Head of caudate nucleus (tissue), 42 donors: ENCODE results near the gene UQCC5.

Experiments
- DNase-seq, 42 donors: peaks; one replicate each; pipeline versions ENCODE4 v3.0.0 to v3.0.0-alpha.2; 2020 to 2021; ENCODE audit warnings: mixed read lengths in 7 of 42
- intact Hi-C: fragments of 100-400 bp; cut with DNase I; formaldehyde crosslinking; loops from one replicate; pipeline ENCODE4 v1.15.0; 2022

The UQCC5 gene

DNA sequence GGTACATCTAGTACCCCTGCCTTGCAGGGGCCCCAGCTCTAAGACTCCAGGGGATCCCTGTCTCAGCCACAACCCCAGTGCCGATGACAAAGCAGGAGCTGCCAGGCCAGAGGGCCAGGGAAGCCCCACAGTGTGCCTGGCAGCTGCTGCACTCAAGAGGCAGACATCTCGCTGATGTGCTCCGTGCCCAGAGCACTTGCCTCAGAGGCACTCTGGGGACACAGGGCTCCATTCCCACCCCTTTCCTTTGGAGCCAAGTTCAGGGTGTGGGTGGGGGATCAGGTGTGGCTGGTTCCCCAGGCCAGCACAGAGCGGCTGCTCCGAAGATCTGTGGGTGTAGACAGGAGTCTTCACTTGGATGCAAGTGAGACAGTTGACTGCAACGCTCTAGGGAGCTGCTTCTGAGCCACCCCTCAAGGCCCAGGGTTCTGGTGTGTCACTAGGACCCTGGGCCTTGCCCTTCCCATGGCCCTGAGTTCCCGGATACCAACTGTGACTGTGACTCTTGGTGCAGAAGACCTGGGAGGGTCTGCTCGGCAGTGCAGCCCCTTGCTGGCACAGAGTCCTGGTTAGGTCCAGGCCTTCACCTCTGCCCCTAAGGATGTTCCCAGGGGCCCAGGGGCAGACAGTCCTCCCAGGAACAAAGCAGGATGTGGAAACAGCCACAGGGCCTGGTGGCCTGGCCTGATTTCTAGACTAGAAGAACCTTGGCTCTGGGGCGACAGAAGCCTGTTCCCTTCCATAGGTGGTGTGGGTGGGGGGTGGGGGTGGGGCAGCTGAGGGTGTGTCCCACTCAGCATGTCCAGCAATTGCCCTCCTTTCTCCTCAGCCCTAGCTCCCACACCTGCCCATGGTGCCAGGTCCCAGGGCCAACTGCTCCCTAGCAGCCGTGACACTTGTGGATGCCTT, 5.2 kb upstream of the UQCC5 start:
- intact Hi-C loops = no loop called here
- peak in 19 of 42 donors; percentile 5 to 57 (median 28) for DNase-seq

DNA sequence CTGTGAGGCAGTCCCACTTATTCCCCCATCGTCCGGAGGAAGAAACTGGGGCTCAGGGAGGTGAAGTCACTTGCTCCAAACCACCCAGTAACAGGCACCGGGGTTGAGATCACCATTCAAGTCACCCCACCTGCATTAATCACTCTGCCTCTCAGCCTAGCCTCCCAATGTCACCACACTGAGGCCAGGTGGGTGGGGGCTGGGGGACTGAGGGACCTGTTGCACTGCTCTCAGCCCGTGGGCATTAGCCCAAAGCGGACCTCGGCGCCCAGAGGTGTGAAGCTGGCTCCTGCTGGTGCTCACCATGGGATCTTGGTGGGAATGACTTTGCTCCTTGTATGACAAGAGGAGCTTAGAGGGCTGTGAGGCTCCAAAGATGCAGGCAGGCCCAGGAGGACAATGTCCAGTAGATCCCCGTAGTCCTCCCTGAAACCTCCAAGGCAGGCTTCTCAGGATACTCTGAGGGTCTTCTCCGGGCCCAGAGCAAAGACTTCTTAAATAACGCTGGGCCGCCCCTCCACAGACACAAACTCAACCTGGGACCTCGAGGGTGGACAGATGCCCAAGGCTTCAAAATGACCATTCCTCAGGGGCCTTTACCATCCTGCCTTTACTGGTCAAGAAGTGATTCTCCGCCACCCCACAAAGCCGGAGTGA, 4.4 kb upstream of the UQCC5 start:
- intact Hi-C loops = no loop called here
- peak in 11 of 42 donors; percentile 3 to 36 (median 13) for DNase-seq

DNA sequence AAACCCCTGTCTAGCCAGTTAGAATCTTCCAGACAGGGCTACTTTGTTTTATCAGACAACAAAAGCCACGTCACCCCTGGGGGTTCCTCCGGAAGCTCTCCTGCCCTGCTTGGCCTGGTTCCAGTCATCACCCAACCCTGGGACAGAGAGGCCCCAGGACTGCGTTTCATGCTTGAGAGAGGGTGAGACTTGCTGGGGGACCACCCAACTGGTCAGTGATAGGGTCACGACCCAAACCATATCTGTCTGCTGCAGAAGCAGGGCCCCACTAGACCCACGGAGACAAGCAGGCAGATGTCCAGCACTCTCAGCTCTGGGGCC, 3.9 kb upstream of the UQCC5 start:
- intact Hi-C loops = no loop called here
- peak in 7 of 42 donors; percentile 4 to 33 (median 19) for DNase-seq

DNA sequence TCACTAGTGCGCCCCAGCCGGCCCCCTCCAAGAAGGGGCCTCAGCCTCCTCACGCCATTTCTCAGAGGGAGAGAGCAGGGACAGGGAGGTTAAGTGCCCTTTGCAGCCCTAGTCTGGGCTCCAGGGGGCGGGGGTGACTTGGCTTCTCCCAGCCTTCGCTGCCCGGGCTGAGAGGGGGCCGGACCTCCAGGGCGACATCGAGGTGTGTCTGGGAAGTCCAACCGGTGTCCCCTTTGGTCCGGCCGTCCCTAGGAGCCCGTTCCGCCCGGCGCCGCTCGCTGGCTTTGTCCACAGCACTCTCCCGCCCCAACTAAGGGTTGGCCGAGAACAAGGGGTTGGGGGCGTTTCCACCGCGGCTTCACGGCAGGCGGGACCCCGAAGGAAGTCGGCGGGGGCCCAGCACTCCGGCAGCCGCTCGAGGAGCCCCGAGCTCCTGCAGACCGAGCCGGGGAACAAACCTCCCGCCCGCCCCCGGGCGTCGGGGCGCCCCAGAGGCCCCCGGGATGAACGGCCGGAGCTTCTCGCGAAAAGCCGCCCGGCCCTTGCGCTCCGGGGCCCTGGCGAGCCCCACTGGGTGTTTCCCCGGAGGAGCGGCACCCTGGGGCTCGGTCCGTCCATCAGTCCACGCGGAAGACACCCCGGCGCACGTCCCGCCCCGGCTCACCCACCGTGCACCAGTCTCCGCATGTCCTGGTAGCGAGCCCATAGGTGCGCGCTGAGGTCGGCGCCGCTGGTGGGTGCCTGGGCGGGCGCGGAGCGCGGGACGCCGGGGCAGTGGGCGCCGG, 3.4 kb upstream of the UQCC5 start:
- intact Hi-C loops = no loop called here

DNA sequence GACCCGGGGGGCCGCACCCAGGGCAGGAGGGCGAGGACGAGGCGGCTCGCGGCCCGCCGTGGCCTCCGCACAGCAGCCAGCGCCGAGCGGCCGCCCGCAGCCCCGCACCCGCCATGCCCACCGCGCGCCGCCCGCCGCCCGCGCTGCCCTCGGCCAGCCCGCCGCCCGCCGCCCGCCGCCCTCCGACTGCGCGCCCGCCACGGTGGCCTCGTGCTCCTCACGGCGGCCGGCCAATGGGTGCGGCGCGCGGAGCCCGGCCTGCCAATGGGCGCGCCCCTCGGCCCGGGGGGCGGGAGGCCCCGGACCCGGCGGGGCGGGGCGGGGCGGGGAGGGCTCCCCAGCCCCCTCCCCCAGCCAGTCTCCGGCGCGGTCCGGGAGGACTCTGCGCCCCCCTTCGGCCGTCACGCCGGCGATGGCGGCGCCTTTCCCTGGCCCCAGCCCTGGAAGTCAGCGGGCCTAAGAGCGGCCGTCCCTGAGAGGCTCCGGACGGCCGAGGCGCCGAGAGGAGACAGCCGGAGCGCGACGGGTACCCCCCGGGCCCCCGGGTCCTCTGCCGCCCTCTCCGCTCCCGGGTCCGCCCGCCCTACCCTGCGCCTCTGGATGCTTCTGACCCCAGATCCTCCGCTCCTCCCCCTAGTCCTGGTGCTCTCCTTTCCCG, 2.7 kb upstream of the UQCC5 start, which contains the start of gene NT5DC2:
NT5DC2 (minus strand) TSS at position 235 of the 658 bp plus-strand sequence; CDS start at position 115, 120 bp downstream.
- DNase-seq = peak in 40 of 42 donors; percentile 19 to 87 (median 66)
- intact Hi-C loops = no loop called here

More for the DNA sequence above, 3.4 kb upstream of the UQCC5 start:
- DNase-seq = peak in 10 of 42 donors; percentile 12 to 45 (median 24)

DNA sequence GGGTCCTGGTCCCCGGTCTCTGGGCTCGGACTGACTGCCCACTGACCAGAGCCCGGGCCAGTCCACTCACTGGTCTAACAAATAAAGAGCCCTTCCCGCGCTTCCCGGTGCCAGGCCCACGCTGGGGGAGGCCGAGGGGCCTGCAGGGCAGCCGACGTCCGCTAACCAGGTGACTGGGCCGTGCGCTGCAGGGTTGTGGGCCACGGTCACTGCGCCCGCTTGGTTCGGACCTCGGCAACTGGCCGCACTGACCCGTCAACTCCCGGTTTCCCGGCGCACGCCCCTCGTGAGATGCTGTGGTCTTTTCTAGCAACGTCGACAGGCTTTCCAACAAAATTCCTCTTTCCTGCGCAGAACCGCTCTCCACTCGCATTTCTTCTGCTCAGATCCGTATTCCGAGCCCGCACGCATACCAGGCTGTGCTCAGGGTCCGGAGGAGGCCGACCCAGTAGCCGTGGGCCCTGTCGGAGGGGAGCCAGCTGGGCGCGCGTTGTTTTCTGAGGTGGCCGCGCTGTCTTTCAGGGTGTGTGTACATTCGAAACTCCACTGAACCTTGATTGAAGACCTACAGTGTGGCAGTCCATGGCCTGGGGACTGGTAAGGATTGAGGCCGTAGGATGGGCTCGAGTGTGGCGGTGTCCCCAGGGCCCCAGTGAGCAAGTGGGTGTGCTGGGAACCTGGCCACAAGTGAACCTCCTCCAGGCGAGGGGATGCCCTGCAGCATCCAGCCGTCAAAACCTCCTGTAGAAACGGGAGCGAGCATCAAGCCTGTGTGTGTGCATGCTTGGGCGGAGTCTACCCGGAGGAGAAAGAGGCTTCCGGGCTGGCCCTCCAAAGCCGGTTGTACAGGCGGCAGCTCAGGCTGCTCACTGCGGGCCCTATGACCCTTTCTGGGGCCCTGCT, 1.9 kb upstream of the UQCC5 start:
- peak in 18 of 42 donors; percentile 7 to 52 (median 30) for DNase-seq
- intact Hi-C loops = loop anchor here (5.0 kb wide), 2 partner anchors 63 to 77 kb away; partner anchors contain the start of gene NISCH

DNA sequence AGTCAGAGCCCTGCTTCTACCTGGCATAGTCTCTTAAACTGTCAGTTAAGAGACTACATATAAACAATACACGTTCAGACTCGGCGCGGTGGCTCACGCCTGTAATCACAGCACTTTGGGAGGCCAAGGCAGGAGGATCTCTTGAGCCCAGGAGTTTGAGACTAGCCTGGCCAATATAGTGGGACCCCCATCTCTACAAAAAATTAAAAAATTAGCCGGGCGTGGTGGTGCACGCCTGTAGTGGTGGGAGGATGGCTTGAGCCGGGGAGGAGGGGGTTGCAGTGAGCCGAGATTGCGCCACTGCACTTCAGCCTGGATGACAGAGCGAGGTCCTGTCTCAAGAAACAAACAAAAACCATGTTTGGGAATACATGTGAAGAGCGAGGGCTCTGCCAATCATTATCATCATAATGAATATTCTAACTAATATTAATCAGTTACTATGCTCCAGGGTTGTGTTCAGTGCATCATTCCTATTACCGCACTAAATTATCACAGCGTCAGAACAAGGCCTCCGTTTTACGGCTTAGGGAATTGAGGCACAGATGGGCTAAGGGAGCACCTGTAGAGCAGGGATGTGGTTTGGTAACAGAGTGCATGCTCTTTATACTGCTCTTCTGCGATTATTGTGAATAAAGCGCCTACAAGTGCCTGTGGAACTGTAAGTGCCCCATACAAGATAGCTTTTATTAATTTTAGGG, 844 bp upstream of the UQCC5 start:
- peak in 12 of 42 donors; percentile 2 to 31 (median 10) for DNase-seq
- intact Hi-C loops = loop anchor here (2.0 to 5.0 kb wide), 3 partner anchors 62 to 147 kb away; partner anchors contain the start of gene NISCH

DNA sequence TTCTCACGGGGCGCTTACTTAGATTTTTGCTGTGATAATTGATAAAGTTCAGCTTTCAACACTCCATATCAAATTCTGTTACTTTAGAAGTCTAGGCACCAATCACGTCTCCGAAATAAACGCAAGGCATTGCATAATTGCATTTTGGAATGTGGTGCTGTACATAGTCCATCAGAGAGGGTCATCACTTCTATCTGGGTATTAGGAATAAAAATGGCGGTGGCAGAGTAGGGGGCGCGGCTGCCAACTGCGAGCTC, 365 bp upstream of the UQCC5 start:
- DNase-seq = no peak
- intact Hi-C loops = loop anchor here (2.0 to 5.0 kb wide), 3 partner anchors 61 to 147 kb away; partner anchors contain the start of gene NISCH

DNA sequence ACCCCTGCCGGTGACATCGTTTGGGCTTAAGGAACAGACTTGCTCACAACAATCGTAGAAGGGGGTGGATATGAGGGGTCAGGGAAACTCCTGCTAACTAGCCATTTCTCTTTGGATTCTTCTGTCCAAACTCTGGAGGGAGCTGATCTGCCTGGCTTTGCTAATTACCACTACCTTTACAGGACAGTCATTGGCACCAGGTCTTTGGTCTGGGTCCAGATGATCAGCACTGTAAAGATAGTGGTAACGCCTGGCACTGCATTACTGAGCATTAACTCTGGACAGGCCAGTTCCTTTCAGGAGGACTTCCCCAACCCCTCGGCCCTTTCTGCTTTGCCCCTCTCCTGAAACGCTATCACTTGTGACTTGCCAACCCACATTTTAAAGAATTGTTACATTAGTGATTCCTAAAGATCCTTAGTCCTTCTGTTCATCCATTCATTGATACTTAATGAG, 788 bp downstream of the UQCC5 start:
- peak in 3 of 42 donors; percentile 6 to 22 (median 16) for DNase-seq
- intact Hi-C loops = loop anchor here (2.0 to 5.0 kb wide), 3 partner anchors 60 to 146 kb away; partner anchors contain the start of gene NISCH

DNA sequence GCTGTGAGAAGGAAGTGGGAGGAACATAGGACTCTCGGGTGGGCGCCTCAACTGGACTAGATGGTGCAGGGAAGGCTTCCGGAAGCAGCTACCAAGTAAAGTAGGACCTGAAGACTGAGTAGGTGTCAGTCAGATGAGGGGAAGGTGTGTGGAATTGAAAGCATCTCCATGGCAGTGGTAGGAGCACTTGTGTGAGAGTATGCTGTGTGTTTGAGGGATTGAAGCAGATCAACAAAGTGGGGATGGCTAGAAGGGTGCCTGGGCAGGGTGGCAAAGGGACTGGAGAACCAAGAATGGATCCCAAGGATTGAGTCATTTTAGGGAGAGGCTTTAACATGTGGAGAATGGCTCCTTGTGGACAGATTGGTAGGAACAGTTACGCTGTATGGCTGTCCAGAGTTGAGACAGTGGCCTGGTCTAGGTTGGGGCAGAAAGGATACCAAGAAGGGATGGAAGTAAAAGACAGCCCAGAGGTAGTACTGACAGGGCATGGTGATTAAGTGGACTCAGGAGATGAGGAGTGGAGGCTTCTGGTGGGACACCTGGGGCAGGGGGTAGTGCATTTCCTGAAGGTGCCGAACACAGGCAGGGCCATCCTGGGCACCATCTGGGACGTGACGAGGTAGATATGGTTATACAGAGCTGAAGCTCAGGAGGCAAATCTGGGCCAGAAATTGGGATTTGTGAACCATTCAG, 1.5 kb downstream of the UQCC5 start:
- intact Hi-C loops = loop anchor here (2.0 to 5.0 kb wide), 3 partner anchors 59 to 145 kb away; partner anchors contain the start of gene NISCH
- DNase-seq = peak in 13 of 42 donors; percentile 7 to 65 (median 18)

DNA sequence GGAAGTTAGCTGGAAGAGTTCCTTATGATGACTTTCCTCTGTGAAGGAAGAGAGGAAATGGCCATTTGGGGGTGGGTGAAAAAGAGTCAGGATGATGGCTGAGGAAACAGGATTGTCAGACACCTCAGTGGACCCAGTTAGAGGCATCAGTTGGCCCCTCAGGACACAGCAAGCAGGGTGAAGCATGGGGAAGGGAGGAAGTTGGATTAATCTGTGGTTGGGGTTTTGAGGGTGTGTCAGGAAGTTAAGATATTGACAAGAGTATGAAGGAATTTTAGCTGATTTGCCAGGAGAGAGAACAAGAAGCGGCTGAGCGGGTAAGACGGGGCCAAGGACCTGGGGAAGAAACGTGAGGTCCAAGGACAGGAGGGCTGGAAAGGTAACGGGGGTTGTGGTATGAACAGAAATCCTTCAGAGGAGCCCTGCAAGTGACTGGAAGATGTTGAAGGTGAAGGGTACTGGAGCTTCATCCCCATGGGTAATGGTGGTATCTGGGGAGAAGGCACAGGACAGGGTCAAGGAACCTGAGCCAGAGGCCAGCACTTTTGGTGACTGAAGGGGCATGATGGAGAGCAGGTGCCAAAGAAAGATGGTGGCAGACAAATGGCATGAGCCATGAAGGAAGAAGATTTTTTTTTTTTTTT, 2.7 kb downstream of the UQCC5 start:
- DNase-seq = peak in 2 of 42 donors; percentile 6
- intact Hi-C loops = loop anchor here (5.0 kb wide), 2 partner anchors 58 to 82 kb away; partner anchors contain the start of gene NISCH

DNA sequence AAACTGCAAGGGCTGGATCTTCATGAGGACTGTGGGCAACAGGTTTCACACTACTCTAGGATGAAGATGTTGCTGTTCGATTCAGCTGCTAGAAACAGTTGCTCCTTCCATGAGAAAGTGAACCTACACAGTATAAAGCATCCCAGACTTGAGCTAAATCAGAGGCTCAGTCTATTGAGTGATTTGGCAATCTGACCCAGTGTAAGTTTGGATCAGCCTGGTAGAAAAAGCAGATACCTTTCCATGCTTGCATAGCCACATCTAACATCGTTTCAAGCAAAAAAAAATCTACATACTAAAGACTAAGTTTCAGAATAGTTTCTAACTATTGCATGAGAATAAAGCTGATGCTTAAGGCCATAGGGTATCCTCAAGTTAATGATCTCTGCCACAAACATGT, 4.6 kb downstream of the UQCC5 start:
- DNase-seq = no peak
- intact Hi-C loops = no loop called here

DNA sequence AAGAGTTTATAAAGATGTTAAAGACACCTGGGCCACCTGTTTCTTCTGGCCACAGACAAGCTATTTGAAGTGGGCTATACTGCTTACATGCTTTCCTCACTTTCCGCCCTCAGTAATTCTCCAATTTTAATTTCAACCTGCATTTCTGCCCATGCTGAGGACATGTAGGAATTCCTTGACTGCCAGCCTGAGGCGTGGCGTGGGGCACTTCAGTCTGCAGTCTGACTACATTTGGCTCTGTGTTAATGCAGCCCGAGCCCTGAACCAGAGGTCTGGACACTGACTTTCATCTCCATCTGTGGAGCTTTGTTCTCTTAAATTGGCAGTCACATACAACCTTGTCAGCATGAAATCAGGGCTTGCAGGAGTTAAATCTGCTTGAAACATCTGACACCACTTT, 8.5 kb downstream of the UQCC5 start:
- peak in 2 of 42 donors; percentile 34 to 40 for DNase-seq
- intact Hi-C loops = no loop called here

DNA sequence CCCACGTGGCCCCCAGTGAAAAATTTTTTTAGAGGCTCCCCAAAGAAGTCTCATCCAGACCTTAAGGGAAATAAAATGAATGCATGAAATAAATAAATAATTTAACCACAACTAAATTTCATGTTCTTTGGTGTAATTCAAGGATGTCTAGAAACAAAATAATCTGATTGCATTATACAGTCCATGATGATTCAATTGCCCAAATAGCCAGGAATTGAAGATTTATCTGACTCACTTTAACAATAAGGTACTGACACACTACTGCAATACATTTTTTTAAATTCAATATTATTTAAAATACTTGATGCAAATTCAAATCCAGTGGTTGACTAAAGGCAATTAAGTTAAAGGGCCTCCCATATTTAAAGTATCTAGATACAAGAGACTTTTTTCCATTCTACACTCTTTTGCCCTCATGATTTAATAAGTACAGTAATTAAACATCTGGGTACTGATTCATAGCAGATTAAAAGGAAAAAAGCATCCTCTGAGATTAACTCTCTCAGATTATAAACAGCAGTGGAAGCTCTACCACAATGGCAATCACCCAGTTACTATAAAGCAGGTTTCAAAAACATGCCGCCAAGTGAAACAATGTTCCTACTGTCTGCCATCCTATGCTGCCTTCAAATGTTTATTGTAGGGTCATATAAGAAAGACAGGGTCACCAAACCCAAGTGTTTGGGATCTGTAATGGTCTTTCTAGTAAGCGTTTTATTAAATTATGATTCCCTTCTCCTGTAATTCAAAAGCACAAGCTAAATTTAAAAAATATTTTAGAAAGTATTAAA, 9.9 kb downstream of the UQCC5 start:
- DNase-seq = no peak

DNA sequence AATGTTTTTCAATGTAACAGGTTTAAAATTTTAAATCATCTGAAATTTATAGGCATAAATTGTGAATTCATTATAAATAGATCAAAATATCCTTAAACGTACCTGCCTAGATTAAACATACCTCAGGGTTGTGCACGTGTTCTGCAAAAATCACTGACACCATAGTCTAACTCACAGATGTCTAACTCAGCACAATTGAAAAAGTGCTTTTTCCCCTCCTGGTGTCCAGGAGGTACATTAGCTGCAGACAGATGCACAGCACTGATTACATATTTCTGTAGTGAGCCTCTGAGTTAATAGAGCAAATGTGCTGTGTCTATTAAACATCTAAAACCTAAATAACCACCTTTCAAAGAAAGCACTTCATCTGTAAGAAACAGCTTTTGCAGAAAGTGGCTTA, 10.7 kb downstream of the UQCC5 start:
- no peak for DNase-seq
- intact Hi-C loops = no loop called here

More for the DNA sequence above, 9.9 kb downstream of the UQCC5 start:
- intact Hi-C loops = no loop called here
